Left ventricle myocardium inferior (tissue), 1 donor: ENCODE results near the gene BTBD7. TPM values are rescaled to one million over a fixed set of nuclear protein-coding genes. Genes with fewer than 3 reads are reported as not detected.

Experiments
- DNase-seq: peaks from one replicate; pipeline ENCODE4 v3.0.0-alpha.2; 2020
- H3K27ac ChIP-seq: fragments of 200-600 bp; replicated peaks from 2 replicates; pipeline ENCODE4 v1.8.0; 2021
- H3K27me3 ChIP-seq: fragments of 200-600 bp; 2 replicates; pipeline ENCODE4 v1.8.0; 2021; ENCODE audit warnings: low read depth
- H3K36me3 ChIP-seq: fragments of 200-600 bp; 2 replicates; pipeline ENCODE4 v1.8.0; 2021
- H3K4me1 ChIP-seq: fragments of 200-600 bp; 2 replicates; pipeline ENCODE4 v1.8.0; 2021
- H3K4me3 ChIP-seq: fragments of 200-600 bp; 2 replicates; pipeline ENCODE4 v1.8.0; 2021; ENCODE audit warnings: mild to moderate bottlenecking, moderate library complexity
- H3K9me3 ChIP-seq: fragments of 200-600 bp; replicated peaks from 2 replicates; pipeline ENCODE4 v1.8.0; 2021
- CTCF ChIP-seq: fragments of 200-600 bp; IDR thresholded peaks from 2 replicates; pipeline ENCODE4 v1.8.0; 2021; ENCODE audit warnings: antibody characterized with exemption, mild to moderate bottlenecking, borderline replicate concordance
- intact Hi-C: fragments of 100-400 bp; cut with micrococcal nuclease; formaldehyde crosslinking; loops from one replicate; pipeline ENCODE4 v1.11.0; 2022
- long read RNA-seq: library from polyadenylated mRNA; unstranded; transcript quantifications from one replicate; pipeline ENCODE4 v2.0.0, GENCODE V29; 2021
- total RNA-seq: library from RNA; stranded (reverse); fragmentation: NEBNext Ultra II Directional; extraction: Animal tissue kit (Norgen Biotek cat#: 25700); gene quantifications from one replicate; pipeline ENCODE4 v1.2.1, GENCODE V29; 2021
- donor health status: DM: no; HTN: yes; CAD: no; lungs with severe emphysema.

Gene BTBD7
- 20.2 TPM for total RNA-seq
- long read RNA-seq, partial matches to known transcripts: 4 of 12 reads
- long read RNA-seq, other reads (novel, unspliced or antisense): 5 of 12 reads

- Histone ChIP-seq H3K36me3 (peaks cover 8% of the 10 kb centered on the region), H3K27ac (peak within 1 kb of the TSS; percentile 99), H3K9me3 (peaks cover 9% of the 10 kb centered on the region), H3K4me1 (peaks cover 49% of the 10 kb centered on the region), H3K4me3 (peak within 1 kb of the TSS; percentile 95), H3K27me3 (no peaks in the 10 kb centered on the region)
- TF ChIP-seq CTCF: peak; percentile 41
- intact Hi-C loops: no loop called here
- DNase-seq: peak; percentile 95
Observed at GRCh38 chr14:93332853-93333630, at the start of gene BTBD7. Gene BTBD7 (minus strand): TSS chr14:93333036. CDS start chr14:93296051, 36,985 bp downstream.

- Histone ChIP-seq H3K4me1 (no peaks in the 10 kb centered on the region), H3K4me3 (no peak overlapping the region), H3K27ac (no peak overlapping the region), H3K36me3 (no peaks in the 10 kb centered on the region), H3K27me3 (no peaks in the 10 kb centered on the region), H3K9me3 (no peaks in the 10 kb centered on the region)
- DNase-seq: no peak
- intact Hi-C loops: no loop called here
- TF ChIP-seq CTCF: no peak
Observed at GRCh38 chr14:93381644-93382043, 48.8 kb upstream of the BTBD7 start.

GRCh38 chr14:93379831-93380230 lies 47.0 kb upstream of the BTBD7 start:
- H3K27me3 ChIP-seq: no peaks in the 10 kb centered on the region
- H3K36me3 ChIP-seq: no peaks in the 10 kb centered on the region
- intact Hi-C loops: no loop called here
- no peak for TF ChIP-seq CTCF
- no peaks in the 10 kb centered on the region for H3K4me1 ChIP-seq
- H3K9me3 ChIP-seq: no peaks in the 10 kb centered on the region
- H3K27ac ChIP-seq: no peak overlapping the region
- H3K4me3 ChIP-seq: no peak overlapping the region
- no peak for DNase-seq

GRCh38 chr14:93375673-93376156 lies 42.9 kb upstream of the BTBD7 start:
- no peak overlapping the region for H3K27ac ChIP-seq

GRCh38 chr14:93369713-93370266 lies 37.0 kb upstream of the BTBD7 start:
- intact Hi-C loops: no loop called here
- peaks cover 18% of the 10 kb centered on the region for H3K9me3 ChIP-seq
- no peak overlapping the region for H3K27ac ChIP-seq
- H3K27me3 ChIP-seq: no peaks in the 10 kb centered on the region
- no peak overlapping the region for H3K4me3 ChIP-seq
- H3K36me3 ChIP-seq: no peaks in the 10 kb centered on the region
- DNase-seq: no peak
- no peaks in the 10 kb centered on the region for H3K4me1 ChIP-seq
- no peak for TF ChIP-seq CTCF

More at GRCh38 chr14:93375673-93376156, 42.9 kb upstream of the BTBD7 start:
- no peak for TF ChIP-seq CTCF
- Histone ChIP-seq H3K4me1 (no peaks in the 10 kb centered on the region), H3K4me3 (no peak overlapping the region), H3K36me3 (no peaks in the 10 kb centered on the region), H3K9me3 (peaks cover 18% of the 10 kb centered on the region), H3K27me3 (no peaks in the 10 kb centered on the region)
- intact Hi-C loops: no loop called here
- DNase-seq: no peak
